Kidney (tissue), 14 donors: ENCODE measurements around the gene UNC13B. TPM values are rescaled to one million over a fixed set of nuclear protein-coding genes. Genes with fewer than 3 reads are reported as not detected.
"Not testable (repeated sequence)": the region's sequence is repeated elsewhere in the genome, so short reads cannot be mapped to it uniquely, and the experiment has no call there.

Experiments
- DNase-seq, 5 donors: peaks; one replicate each; pipeline ENCODE4 v3.0.0-alpha.2; 2013 to 2020
- FAIRE-seq: peaks from 2 replicates; lab custom pipeline; 2012; peaks lifted over from hg19 to GRCh38; lab: Jason Lieb, UNC
- H3K27ac ChIP-seq, 2 donors: one replicate each; pipeline ENCODE4 v1.7.0; 2013; ENCODE audit warnings: low read depth in 2 of 2, low read length in 2 of 2, inconsistent platforms in 1 of 2
- H3K27me3 ChIP-seq: one replicate; pipeline ENCODE4 v1.7.1; 2013; ENCODE audit warnings: low read length, inconsistent platforms; ENCODE audit not compliant: control insufficient read depth, insufficient read depth
- H3K36me3 ChIP-seq, 3 donors: one replicate each; pipeline versions ENCODE4 v1.7.0 to v1.7.1; 2013; ENCODE audit warnings: low read length in 3 of 3, control low read depth in 1 of 3, inconsistent platforms in 1 of 3; ENCODE audit not compliant: insufficient read depth in 3 of 3, control insufficient read depth in 2 of 3
- H3K4me1 ChIP-seq, 3 donors: one replicate each; pipeline versions ENCODE4 v1.7.0 to v1.7.1; 2013; ENCODE audit warnings: low read length in 3 of 3, inconsistent platforms in 1 of 3, low read depth in 1 of 3; ENCODE audit not compliant: control insufficient read depth in 2 of 3, insufficient read depth in 2 of 3
- H3K4me3 ChIP-seq, 3 donors: one replicate each; pipeline versions ENCODE4 v1.7.0 to v1.8.1; 2013; ENCODE audit warnings: low read length in 3 of 3, control low read depth in 1 of 3, inconsistent platforms in 1 of 3
- H3K9ac ChIP-seq, 3 donors: one replicate each; pipeline versions ENCODE4 v1.7.0 to v1.7.1; 2013; ENCODE audit warnings: low read length in 3 of 3, control low read depth in 1 of 3, inconsistent platforms in 1 of 3
- H3K9me3 ChIP-seq, 3 donors: one replicate each; pipeline versions ENCODE4 v1.7.0 to v1.7.1; 2013; ENCODE audit warnings: low read length in 3 of 3, control low read depth in 1 of 3, inconsistent platforms in 1 of 3; ENCODE audit not compliant: control insufficient read depth in 2 of 3, insufficient read depth in 1 of 3
- intact Hi-C: fragments of 100-400 bp; cut with DNase I; formaldehyde crosslinking; loops from one replicate; pipeline ENCODE4 v1.11.1; 2022
- polyA plus RNA-seq: library from polyadenylated mRNA; stranded (reverse); fragments of 350-450 nt; fragmentation: Illumina TruSeq; extraction: RNeasy Lipid Tissue Mini Kit (QIAGEN cat#74804); gene quantifications from one replicate; pipeline ENCODE4 v1.2.3, GENCODE V29; 2014; ENCODE audit warnings: low read depth, low replicate concordance; ENCODE audit not compliant: insufficient read depth
- total RNA-seq: library from RNA; stranded (reverse); fragmentation: NEBNext Ultra II Directional; extraction: Animal tissue kit (Norgen Biotek cat#: 25700); gene quantifications from one replicate; pipeline ENCODE4 v1.2.1, GENCODE V29; 2021
- TF ChIP-seq, protein P1 (sequence below): IDR thresholded peaks from 3 replicates; pipeline ENCODE4 v1.5.1; 2012; ENCODE audit warnings: mild to moderate bottlenecking, moderate library complexity, borderline replicate concordance; ENCODE audit not compliant: insufficient read depth; ENCODE audit errors: extremely low read depth
- donor health status: control.
- donor health status: control.
- donor health status: control.
- donor health status: control.
- donor health status: control.
- donor health status: DM: yes; HTN: yes; CAD: no.
- donor health status: Normal renal cell carcinoma (clear cell type).

The UNC13B gene
- total and polyA plus RNA-seq, 2 donors from 2014 or later: 20.8 to 43.6 TPM

DNA sequence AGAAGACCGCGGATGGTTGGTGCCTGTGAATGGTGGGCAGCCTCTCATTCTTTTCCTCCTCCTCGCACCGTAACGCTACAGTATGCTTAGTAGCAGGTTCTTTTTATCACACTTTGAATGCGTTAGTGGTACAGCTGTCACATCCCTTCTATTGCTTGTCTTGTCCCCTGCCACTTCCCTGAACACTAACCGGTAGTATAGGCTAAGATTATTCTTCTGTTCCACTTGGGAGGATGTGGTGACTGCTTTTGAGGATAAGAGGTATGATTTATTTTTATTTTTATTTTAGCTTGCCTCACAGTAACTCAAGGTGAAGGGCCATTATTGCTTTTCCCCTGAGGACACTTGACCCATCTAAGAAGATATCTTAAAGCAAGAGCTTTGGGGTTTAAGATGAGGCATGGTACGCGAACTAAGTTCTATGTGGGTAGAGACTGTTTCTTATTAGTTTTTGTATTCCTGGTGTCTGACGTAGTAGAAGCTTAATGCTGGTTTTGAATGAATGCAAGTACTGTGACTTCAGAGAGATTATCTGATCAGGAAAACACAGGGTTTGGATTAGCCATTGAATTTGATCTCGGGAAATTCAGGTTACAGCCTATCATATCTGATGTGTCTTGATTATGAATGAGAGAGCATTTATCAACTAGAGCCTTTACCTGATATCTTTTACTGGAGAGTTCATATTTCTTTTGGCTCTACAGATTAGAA, 951 bp downstream of the UNC13B start:
- peak in 1 of 5 donors; percentile 6 for DNase-seq
- TF ChIP-seq, protein P1, sequence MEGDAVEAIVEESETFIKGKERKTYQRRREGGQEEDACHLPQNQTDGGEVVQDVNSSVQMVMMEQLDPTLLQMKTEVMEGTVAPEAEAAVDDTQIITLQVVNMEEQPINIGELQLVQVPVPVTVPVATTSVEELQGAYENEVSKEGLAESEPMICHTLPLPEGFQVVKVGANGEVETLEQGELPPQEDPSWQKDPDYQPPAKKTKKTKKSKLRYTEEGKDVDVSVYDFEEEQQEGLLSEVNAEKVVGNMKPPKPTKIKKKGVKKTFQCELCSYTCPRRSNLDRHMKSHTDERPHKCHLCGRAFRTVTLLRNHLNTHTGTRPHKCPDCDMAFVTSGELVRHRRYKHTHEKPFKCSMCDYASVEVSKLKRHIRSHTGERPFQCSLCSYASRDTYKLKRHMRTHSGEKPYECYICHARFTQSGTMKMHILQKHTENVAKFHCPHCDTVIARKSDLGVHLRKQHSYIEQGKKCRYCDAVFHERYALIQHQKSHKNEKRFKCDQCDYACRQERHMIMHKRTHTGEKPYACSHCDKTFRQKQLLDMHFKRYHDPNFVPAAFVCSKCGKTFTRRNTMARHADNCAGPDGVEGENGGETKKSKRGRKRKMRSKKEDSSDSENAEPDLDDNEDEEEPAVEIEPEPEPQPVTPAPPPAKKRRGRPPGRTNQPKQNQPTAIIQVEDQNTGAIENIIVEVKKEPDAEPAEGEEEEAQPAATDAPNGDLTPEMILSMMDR: no peak
- Histone ChIP-seq H3K27ac (peak overlapping the region; percentile 97), H3K9me3 (no peaks in the 10 kb centered on the region), H3K4me3 (peak overlapping the region; percentile 77 to 95 (median 94)), H3K36me3 (no peaks in the 10 kb centered on the region), H3K4me1 (peaks cover 0 to 14% (median 3%) of the 10 kb centered on the region in 3 donors), H3K27me3 (no peaks in the 10 kb centered on the region), H3K9ac (peak overlapping the region; percentile 82 to 90 (median 88))
- intact Hi-C loops: no loop called here
- FAIRE-seq: no peak

DNA sequence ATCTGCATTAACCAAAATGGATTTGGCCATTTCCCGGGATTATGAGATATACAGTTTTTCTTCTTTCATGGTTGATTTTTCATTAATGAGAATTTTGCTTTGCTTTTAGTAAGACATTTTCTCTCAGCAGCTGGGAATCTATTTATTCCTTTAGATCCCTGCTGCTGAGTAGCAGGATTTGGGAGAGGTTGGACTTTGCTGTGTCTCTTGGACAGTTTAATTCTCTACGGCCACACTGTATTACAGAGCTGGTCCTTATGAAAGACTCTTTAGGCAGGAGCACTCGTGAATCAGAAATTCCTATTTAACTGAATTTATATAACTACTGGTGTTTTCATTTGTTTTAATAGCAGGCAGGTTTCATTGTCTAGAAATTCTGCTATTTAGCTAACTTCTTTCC, 1.6 kb downstream of the UNC13B start:
- peak overlapping the region in 2 of 3 donors; percentile 77 to 94 for H3K4me3 ChIP-seq
- TF ChIP-seq, protein P1: no peak
- intact Hi-C loops: no loop called here

DNA sequence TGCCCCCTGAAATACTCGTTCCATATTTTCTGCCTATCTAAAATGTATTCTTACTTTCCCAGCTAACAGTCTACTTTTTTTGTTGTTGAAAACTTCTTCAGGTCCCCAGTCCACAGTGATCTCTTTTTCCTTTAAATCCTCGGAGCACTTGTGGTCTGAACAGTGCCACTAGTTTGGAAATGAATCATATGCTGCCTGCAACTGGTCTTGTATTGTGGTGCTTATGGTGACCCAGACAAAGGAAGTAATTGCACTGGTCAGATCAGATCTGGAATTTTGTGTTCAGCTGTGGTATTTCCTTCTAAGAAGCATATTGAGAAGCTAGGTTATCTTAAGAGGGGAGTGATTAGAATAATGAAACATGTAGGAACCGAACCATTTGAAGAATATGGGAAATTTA, 2.9 kb downstream of the UNC13B start:
- intact Hi-C loops: no loop called here
- DNase-seq (no peak), FAIRE-seq (no peak)
- Histone ChIP-seq H3K27ac (peak overlapping the region in 1 of 2 donors; percentile 19), H3K4me3 (peak overlapping the region in 1 of 3 donors; percentile 12), H3K36me3 (no peaks in the 10 kb centered on the region), H3K27me3 (no peaks in the 10 kb centered on the region), H3K4me1 (peaks cover 0 to 14% (median 3%) of the 10 kb centered on the region in 3 donors), H3K9ac (no peak overlapping the region), H3K9me3 (no peaks in the 10 kb centered on the region)
- TF ChIP-seq, protein P1: no peak

More for the DNA sequence above, 1.6 kb downstream of the UNC13B start:
- no peaks in the 10 kb centered on the region for H3K27me3 ChIP-seq
- H3K27ac ChIP-seq: no peak overlapping the region
- peaks cover 0 to 14% (median 3%) of the 10 kb centered on the region in 3 donors for H3K4me1 ChIP-seq
- peak overlapping the region in 1 of 3 donors; percentile 82 for H3K9ac ChIP-seq
- FAIRE-seq (no peak), DNase-seq (peak in 1 of 5 donors; percentile 1)
- H3K9me3 ChIP-seq: no peaks in the 10 kb centered on the region
- no peaks in the 10 kb centered on the region for H3K36me3 ChIP-seq

DNA sequence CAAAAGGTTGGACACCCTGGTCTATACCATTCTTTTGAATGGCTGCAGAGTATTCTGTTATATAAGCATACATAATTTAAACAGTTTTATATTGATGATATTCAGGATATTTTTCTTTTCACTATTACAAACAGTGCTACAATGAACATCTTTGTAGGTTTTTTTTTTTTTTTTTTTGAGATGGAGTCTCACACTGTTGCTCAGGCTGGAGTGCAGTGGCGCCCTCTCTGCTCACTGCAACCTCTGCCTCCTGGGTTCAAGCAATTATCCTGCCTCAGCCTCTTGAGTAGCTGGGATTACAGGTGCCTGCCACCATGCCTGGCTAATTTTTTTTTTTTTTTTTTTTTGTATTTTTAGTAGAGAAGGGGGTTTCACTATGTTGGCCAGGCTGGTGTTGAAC, 5.6 kb downstream of the UNC13B start:
- not testable (repeated sequence) for H3K4me3 ChIP-seq

More for the DNA sequence above, 5.6 kb downstream of the UNC13B start:
- FAIRE-seq, H3K9ac ChIP-seq, intact Hi-C loops, H3K9me3 ChIP-seq, DNase-seq, H3K27me3 ChIP-seq, H3K27ac ChIP-seq, H3K36me3 ChIP-seq: not testable (repeated sequence)
- H3K4me1 ChIP-seq: peaks cover 0 to 14% (median 3%) of the 10 kb centered on the region in 3 donors
